BE2C (cell line): ENCODE measurements around the gene MED13.

Experiments used
- DNase-seq: peaks from one replicate; pipeline ENCODE4 v3.0.0-alpha.2; 2020
- H3K27me3 ChIP-seq: fragments of 250-450 bp; sonication (Bioruptor Pico); 2 replicates; pipeline ENCODE4 v1.5.1; 2020; ENCODE audit warnings: mild to moderate bottlenecking
- H3K36me3 ChIP-seq: fragments of 250-450 bp; sonication (Bioruptor Pico); 2 replicates; pipeline ENCODE4 v1.5.1; 2020; ENCODE audit warnings: mild to moderate bottlenecking
- H3K4me1 ChIP-seq: fragments of 250-450 bp; sonication (Bioruptor Pico); 2 replicates; pipeline ENCODE4 v1.5.1; 2020
- H3K4me3 ChIP-seq: 2 replicates; pipeline ENCODE4 v1.5.1; 2011; ENCODE audit warnings: low read depth, low read length
- H3K9me3 ChIP-seq: fragments of 250-450 bp; sonication (Bioruptor Pico); 2 replicates; pipeline ENCODE4 v1.5.1; 2020
- TF ChIP-seq, protein P1 (sequence below): IDR thresholded peaks from 2 replicates; pipeline ENCODE4 v1.5.1; 2012; ENCODE audit warnings: mild to moderate bottlenecking, low read depth, low read length

The MED13 gene

DNA sequence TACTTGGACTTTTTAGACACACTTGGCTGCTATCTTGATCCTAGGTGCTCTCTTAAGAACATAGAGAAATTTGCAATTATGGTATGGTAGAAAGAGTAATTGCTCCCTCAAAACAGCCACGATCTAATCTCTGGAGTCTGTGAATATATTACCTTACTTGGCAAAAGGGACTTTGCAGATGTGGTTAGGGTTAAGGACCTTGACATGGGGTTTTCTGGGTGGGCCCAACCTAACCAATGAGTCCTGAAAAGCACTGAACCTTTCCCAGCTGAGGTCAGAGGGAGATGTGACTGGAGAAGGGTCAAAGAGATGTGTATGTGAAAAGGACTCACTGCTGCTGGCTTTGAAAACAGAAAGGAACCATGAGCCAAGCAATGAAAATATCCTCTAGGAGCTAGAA, 26.7 kb upstream of the MED13 start:
- Histone ChIP-seq H3K4me3 (no peak overlapping the region), H3K9me3 (no peaks in the 10 kb centered on the region), H3K27me3 (no peaks in the 10 kb centered on the region), H3K36me3 (no peaks in the 10 kb centered on the region), H3K4me1 (peaks cover 12% of the 10 kb centered on the region)
- TF ChIP-seq, protein P1, sequence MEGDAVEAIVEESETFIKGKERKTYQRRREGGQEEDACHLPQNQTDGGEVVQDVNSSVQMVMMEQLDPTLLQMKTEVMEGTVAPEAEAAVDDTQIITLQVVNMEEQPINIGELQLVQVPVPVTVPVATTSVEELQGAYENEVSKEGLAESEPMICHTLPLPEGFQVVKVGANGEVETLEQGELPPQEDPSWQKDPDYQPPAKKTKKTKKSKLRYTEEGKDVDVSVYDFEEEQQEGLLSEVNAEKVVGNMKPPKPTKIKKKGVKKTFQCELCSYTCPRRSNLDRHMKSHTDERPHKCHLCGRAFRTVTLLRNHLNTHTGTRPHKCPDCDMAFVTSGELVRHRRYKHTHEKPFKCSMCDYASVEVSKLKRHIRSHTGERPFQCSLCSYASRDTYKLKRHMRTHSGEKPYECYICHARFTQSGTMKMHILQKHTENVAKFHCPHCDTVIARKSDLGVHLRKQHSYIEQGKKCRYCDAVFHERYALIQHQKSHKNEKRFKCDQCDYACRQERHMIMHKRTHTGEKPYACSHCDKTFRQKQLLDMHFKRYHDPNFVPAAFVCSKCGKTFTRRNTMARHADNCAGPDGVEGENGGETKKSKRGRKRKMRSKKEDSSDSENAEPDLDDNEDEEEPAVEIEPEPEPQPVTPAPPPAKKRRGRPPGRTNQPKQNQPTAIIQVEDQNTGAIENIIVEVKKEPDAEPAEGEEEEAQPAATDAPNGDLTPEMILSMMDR: no peak
- no peak for DNase-seq

DNA sequence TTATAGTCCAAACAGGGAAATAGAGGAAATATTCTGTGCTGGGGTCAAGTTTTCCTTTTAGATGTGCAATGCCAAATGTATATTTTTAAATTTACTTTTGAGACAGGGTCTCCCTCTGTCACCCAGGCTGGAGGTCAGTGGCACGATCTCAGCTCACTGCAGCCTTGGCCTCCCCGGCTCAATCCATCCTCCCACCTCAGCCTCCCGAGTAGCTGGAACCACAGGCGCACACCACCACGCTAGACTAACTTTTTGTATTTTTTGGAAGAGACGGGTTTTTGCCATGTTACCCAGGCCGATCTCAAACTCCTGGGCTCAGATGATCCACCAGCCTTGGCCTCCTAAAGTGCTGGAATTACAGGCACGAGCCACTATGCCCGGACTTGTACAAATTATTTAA, 25.8 kb upstream of the MED13 start:
- Histone ChIP-seq H3K4me1 (peaks cover 12% of the 10 kb centered on the region), H3K4me3 (no peak overlapping the region), H3K9me3 (no peaks in the 10 kb centered on the region), H3K36me3 (no peaks in the 10 kb centered on the region), H3K27me3 (no peaks in the 10 kb centered on the region)
- no peak for DNase-seq
- TF ChIP-seq, protein P1: no peak

DNA sequence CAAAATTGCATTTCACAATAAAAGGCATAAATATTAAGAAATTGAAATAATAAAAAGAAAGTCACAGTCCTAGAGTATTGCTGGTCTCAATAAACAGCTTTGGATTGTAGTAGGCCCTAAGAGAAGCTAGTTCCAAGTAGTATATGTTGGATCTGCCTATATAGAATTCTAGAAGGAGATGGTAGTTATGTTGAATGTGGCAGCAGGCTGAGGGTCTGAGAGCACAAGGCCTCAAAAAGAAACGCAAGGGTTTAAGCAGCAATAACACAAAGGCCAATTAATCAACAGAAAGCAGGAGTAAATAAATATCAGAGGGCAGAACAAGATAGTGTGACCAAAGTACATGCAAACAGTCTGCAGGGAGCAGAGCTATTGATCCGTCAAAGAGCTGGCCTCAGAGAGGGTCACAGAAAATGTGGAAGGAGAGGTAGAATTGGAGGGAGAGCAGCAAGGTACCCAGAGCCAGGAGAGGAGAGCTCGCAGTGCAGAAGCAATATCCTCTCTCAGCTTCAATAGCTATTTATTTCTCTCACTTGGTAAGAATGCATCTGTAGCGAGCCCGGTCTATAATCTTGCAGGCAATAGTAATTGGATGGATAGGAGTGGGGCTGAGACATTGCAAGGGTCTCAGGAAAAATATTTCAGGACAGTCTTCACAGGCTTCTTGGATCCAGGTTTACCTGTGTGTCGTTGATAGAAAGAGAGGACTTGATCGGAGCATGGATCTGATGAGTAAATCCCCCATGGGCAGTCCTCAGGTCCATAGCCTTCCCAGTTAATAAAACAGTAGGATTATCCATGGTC, 25.1 kb upstream of the MED13 start:
- no peaks in the 10 kb centered on the region for H3K9me3 ChIP-seq
- DNase-seq: no peak
- peaks cover 12% of the 10 kb centered on the region for H3K4me1 ChIP-seq
- H3K4me3 ChIP-seq: no peak overlapping the region
- H3K36me3 ChIP-seq: no peaks in the 10 kb centered on the region
- no peaks in the 10 kb centered on the region for H3K27me3 ChIP-seq
- TF ChIP-seq, protein P1: no peak

DNA sequence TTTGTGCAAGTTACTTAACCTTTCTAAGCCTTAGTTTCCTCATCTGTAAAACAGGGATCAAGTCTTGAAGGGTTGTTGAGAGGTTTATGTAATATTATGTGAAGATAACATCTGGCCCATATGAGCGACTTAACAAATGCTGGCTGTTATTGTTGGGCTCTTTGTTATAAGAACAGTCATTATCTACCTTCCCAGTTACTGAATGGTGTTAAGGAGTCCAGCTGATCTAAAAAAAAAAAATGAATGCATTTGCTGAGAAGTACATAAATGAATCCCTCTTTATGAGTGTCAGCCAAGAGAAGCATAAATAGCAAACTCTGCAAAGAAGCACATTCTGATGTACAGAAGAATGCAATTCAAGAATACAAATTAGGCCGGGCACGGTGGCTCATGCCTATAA, 24.3 kb upstream of the MED13 start:
- no peaks in the 10 kb centered on the region for H3K36me3 ChIP-seq
- no peaks in the 10 kb centered on the region for H3K9me3 ChIP-seq
- H3K4me1 ChIP-seq: peaks cover 12% of the 10 kb centered on the region
- H3K4me3 ChIP-seq: no peak overlapping the region
- DNase-seq: no peak
- H3K27me3 ChIP-seq: no peaks in the 10 kb centered on the region
- TF ChIP-seq, protein P1: no peak

DNA sequence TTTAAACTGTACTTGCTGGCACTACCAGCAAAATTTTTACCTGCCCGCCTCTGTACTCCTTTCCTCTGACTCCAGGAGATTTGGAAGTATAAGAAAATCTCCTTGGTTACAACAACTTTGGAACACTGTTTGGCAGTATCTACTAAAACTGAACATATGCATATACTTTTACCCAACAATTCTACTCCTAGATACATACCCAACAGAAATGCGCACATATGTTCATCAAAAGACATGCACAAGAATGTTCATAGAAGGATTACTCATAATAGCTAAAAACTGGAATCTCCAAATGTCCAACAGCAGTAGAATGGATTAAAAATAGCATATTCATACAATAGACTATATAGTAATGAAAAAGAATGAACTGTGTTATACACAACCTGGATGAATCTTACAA, 21.7 kb upstream of the MED13 start:
- H3K9me3 ChIP-seq: no peaks in the 10 kb centered on the region
- no peaks in the 10 kb centered on the region for H3K36me3 ChIP-seq
- H3K27me3 ChIP-seq: no peaks in the 10 kb centered on the region
- TF ChIP-seq, protein P1: no peak
- H3K4me1 ChIP-seq: no peaks in the 10 kb centered on the region
- no peak overlapping the region for H3K4me3 ChIP-seq
- no peak for DNase-seq
